ENCODE results near the gene TGIF2.
"Not testable (repeated sequence)": the region's sequence is repeated elsewhere in the genome, so short reads cannot be mapped to it uniquely, and the experiment has no call there.

TGIF2 gene

GRCh38 chr20:36629719-36630681 is 56.6 kb downstream of the TGIF2 start:
- Mint-ChIP-seq H3K36me3 (peaks cover 58% of the 10 kb centered on the region), H3K27ac (peak overlapping the region; percentile 88), H3K4me3 (peak overlapping the region; percentile 55), H3K4me1 (peaks cover 46% of the 10 kb centered on the region), H3K9me3 (no peaks in the 10 kb centered on the region), H3K27me3 (no peaks in the 10 kb centered on the region)
- peak; percentile 72 for DNase-seq
- CTCF ChIA-PET = interaction anchor here (0.6 to 1.9 kb wide), 7 partner anchors 14 to 125 kb away, joined by 3 to 8 read pairs (median 4); partner anchors contain the start of gene RAB5IF

- DNase-seq = no peak
- no peaks in the 10 kb centered on the region for H3K27me3 Mint-ChIP-seq
- H3K4me1 Mint-ChIP-seq = peaks cover 45% of the 10 kb centered on the region
- CTCF ChIA-PET = interaction anchor here (1.1 kb wide), 1 partner anchor 123 kb away, joined by 4 read pairs; no protein-coding TSS in a partner anchor
- H3K27ac Mint-ChIP-seq = peak overlapping the region; percentile 75
- H3K9me3 Mint-ChIP-seq = no peaks in the 10 kb centered on the region
- peaks cover 61% of the 10 kb centered on the region for H3K36me3 Mint-ChIP-seq
- H3K4me3 Mint-ChIP-seq = no peak overlapping the region
Measured at GRCh38 chr20:36631646-36632045, 58.2 kb downstream of the TGIF2 start.

- peaks cover 59% of the 10 kb centered on the region for H3K36me3 Mint-ChIP-seq
- H3K27me3 Mint-ChIP-seq = no peaks in the 10 kb centered on the region
- DNase-seq = no peak
- H3K4me1 Mint-ChIP-seq = peaks cover 45% of the 10 kb centered on the region
- no peak overlapping the region for H3K4me3 Mint-ChIP-seq
- H3K9me3 Mint-ChIP-seq = no peaks in the 10 kb centered on the region
- peak overlapping the region; percentile 75 for H3K27ac Mint-ChIP-seq
- CTCF ChIA-PET = interaction anchor here (1.1 to 1.4 kb wide), 3 partner anchors 26 to 123 kb away, joined by 3 to 4 read pairs (median 3); partner anchors contain the start of gene RAB5IF
Measured at GRCh38 chr20:36632147-36632486, 58.7 kb downstream of the TGIF2 start.

- CTCF ChIA-PET = interaction anchor here (1.3 to 1.4 kb wide), 2 partner anchors 27 to 122 kb away, joined by 3 read pairs; partner anchors contain the start of gene RAB5IF
- H3K9me3 Mint-ChIP-seq = no peaks in the 10 kb centered on the region
- no peak overlapping the region for H3K4me3 Mint-ChIP-seq
- DNase-seq = no peak
- H3K27ac Mint-ChIP-seq = peak overlapping the region; percentile 75
- peaks cover 45% of the 10 kb centered on the region for H3K4me1 Mint-ChIP-seq
- H3K36me3 Mint-ChIP-seq = peaks cover 56% of the 10 kb centered on the region
- H3K27me3 Mint-ChIP-seq = no peaks in the 10 kb centered on the region
Measured at GRCh38 chr20:36632487-36633284, 59.3 kb downstream of the TGIF2 start.

GRCh38 chr20:36633285-36633772 is 59.9 kb downstream of the TGIF2 start:
- H3K36me3 Mint-ChIP-seq = peaks cover 55% of the 10 kb centered on the region
- H3K27ac Mint-ChIP-seq = peak overlapping the region; percentile 52
- CTCF ChIA-PET = interaction anchor here (0.9 to 1.5 kb wide), 4 partner anchors 9 to 124 kb away, joined by 3 to 4 read pairs (median 3); partner anchors contain the start of gene RAB5IF

GRCh38 chr20:36634342-36634741 is 60.9 kb downstream of the TGIF2 start:
- no peak for DNase-seq
- H3K9me3 Mint-ChIP-seq = no peaks in the 10 kb centered on the region
- no peak overlapping the region for H3K4me3 Mint-ChIP-seq
- peaks cover 35% of the 10 kb centered on the region for H3K4me1 Mint-ChIP-seq
- H3K27ac Mint-ChIP-seq = peak overlapping the region; percentile 47
- CTCF ChIA-PET = interaction anchor here (0.9 to 1.5 kb wide), 2 partner anchors 8 to 123 kb away, joined by 3 to 4 read pairs; no protein-coding TSS in a partner anchor
- H3K36me3 Mint-ChIP-seq = peaks cover 60% of the 10 kb centered on the region
- H3K27me3 Mint-ChIP-seq = no peaks in the 10 kb centered on the region

More at GRCh38 chr20:36633285-36633772, 59.9 kb downstream of the TGIF2 start:
- H3K27me3 Mint-ChIP-seq = no peaks in the 10 kb centered on the region
- DNase-seq = no peak
- H3K4me1 Mint-ChIP-seq = peaks cover 42% of the 10 kb centered on the region
- no peaks in the 10 kb centered on the region for H3K9me3 Mint-ChIP-seq
- H3K4me3 Mint-ChIP-seq = no peak overlapping the region

- not testable (repeated sequence) for H3K27me3 Mint-ChIP-seq, H3K9me3 Mint-ChIP-seq, H3K4me3 Mint-ChIP-seq, DNase-seq
- Mint-ChIP-seq H3K27ac (peak overlapping the region; percentile 37), H3K36me3 (peaks cover 55% of the 10 kb centered on the region), H3K4me1 (peaks cover 35% of the 10 kb centered on the region)
- CTCF ChIA-PET = interaction anchor here (0.6 kb wide), 1 partner anchor 1426 kb away, joined by 3 read pairs; no protein-coding TSS in a partner anchor
Measured at GRCh38 chr20:36638876-36639400, 65.5 kb downstream of the TGIF2 start.

- CTCF ChIA-PET = no interaction called here
- DNase-seq = no peak
- no peaks in the 10 kb centered on the region for H3K27me3 Mint-ChIP-seq
- H3K4me3 Mint-ChIP-seq = no peak overlapping the region
- peaks cover 48% of the 10 kb centered on the region for H3K4me1 Mint-ChIP-seq
- peaks cover 62% of the 10 kb centered on the region for H3K36me3 Mint-ChIP-seq
- H3K27ac Mint-ChIP-seq = peak overlapping the region; percentile 81
- no peaks in the 10 kb centered on the region for H3K9me3 Mint-ChIP-seq
Measured at GRCh38 chr20:36641506-36641843, 68.1 kb downstream of the TGIF2 start.

GRCh38 chr20:36642136-36642535 is 68.7 kb downstream of the TGIF2 start:
- Mint-ChIP-seq H3K36me3 (peaks cover 60% of the 10 kb centered on the region), H3K27me3 (no peaks in the 10 kb centered on the region), H3K4me1 (peaks cover 55% of the 10 kb centered on the region), H3K4me3 (peak overlapping the region; percentile 28), H3K27ac (peak overlapping the region; percentile 78), H3K9me3 (no peaks in the 10 kb centered on the region)
- CTCF ChIA-PET = interaction anchor here (1.7 to 2.8 kb wide), 3 partner anchors 8 to 36 kb away, joined by 4 to 17 read pairs (median 11); partner anchors contain the start of gene RAB5IF
- DNase-seq = no peak
